ENCODE data around the gene KLHL36. TPM values are rescaled to one million over a fixed set of nuclear protein-coding genes. Genes with fewer than 3 reads are reported as not detected.

KLHL36 gene
- total RNA-seq, 1 experiment from 2014 or later: 56.1 TPM

GRCh38 chr16:84683691-84684591 is 35.6 kb downstream of the KLHL36 start:
- ChIA-PET POLR2A (no interaction called here), CTCF (interaction anchor here (0.8 to 3.5 kb wide), 3 partner anchors 7 to 54 kb away, joined by 3 to 27 read pairs (median 5); no protein-coding TSS in a partner anchor)
- H3K4me1 Mint-ChIP-seq: peaks cover 21% of the 10 kb centered on the region
- ATAC-seq (peak; percentile 96), DNase-seq (ENCODE audit: low spot score) (peak; percentile 61)
- H3K4me3 Mint-ChIP-seq: no peak overlapping the region
- peaks cover 4% of the 10 kb centered on the region; the same call in 1 of the 2 replicates for H3K36me3 Mint-ChIP-seq
- peaks cover 3% of the 10 kb centered on the region; the same call in 1 of the 2 replicates for H3K27me3 Mint-ChIP-seq (ENCODE audit: low read depth)
- TF ChIP-seq FOXP4 (CRISPR knock-in tag; IDR thresholded peaks at IDR 0.05) (0 out of 2 replicates have a peak, but pooled peaks have one; percentile 19), ZNF671 (CRISPR knock-in tag; IDR thresholded peaks at IDR 0.05) (no peak), TEAD1 (CRISPR knock-in tag; IDR thresholded peaks at IDR 0.05) (peak; percentile 43; the same call in 1 of the 2 replicates), JUN (CRISPR knock-in tag; IDR thresholded peaks at IDR 0.05) (no peak)
- H3K27ac Mint-ChIP-seq: peak overlapping the region; percentile 5
- peaks cover 14% of the 10 kb centered on the region for H3K9me3 Mint-ChIP-seq

DNA sequence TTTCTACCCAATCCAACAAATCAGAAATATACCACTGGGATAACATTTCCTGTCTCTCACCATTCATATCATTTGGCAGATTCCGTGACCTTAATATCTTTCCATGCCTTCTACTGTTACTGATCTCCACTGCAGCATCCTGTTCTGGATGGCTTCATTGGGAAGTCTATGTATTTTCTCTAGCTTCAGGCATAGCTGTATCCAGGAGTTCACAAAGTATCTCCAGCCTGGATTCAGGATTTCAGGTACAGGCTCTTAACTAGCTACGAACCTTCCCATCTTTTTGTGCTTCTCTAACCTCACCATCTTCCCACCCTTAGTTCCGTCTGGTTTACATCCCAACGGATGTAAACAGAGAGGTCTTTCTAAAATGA is 36.3 kb downstream of the KLHL36 start:
- H3K27ac Mint-ChIP-seq: peak overlapping the region; percentile 5; the same call in 1 of the 2 replicates
- H3K4me3 Mint-ChIP-seq: no peak overlapping the region
- peaks cover 21% of the 10 kb centered on the region for H3K4me1 Mint-ChIP-seq
- peaks cover 3% of the 10 kb centered on the region; the same call in 1 of the 2 replicates for H3K27me3 Mint-ChIP-seq (ENCODE audit: low read depth)
- no peak for DNase-seq (ENCODE audit: low spot score)
- H3K9me3 Mint-ChIP-seq: peaks cover 15% of the 10 kb centered on the region
- peaks cover 4% of the 10 kb centered on the region; the same call in 1 of the 2 replicates for H3K36me3 Mint-ChIP-seq
- ATAC-seq: no peak
- CTCF ChIA-PET: interaction anchor here (0.8 to 3.5 kb wide), 5 partner anchors 8 to 178 kb away, joined by 3 to 27 read pairs (median 3); no protein-coding TSS in a partner anchor
- no peak for TF ChIP-seq ESRRA (CRISPR knock-in tag; IDR thresholded peaks at IDR 0.05; ENCODE audit: borderline replicate concordance)
- no peak for TF ChIP-seq ERG (CRISPR knock-in tag; IDR thresholded peaks at IDR 0.05)
- no peak for TF ChIP-seq ARID4B (CRISPR knock-in tag; IDR thresholded peaks at IDR 0.05; ENCODE audit: borderline replicate concordance)
- TF ChIP-seq NFATC4 (CRISPR knock-in tag; IDR thresholded peaks at IDR 0.05): no peak
- no peak for TF ChIP-seq KAT7 (CRISPR knock-in tag; IDR thresholded peaks at IDR 0.05; ENCODE audit: borderline replicate concordance)
- no peak for TF ChIP-seq EMX1 (CRISPR knock-in tag; IDR thresholded peaks at IDR 0.05)
- no peak for TF ChIP-seq ZBTB21 (CRISPR knock-in tag; IDR thresholded peaks at IDR 0.05; ENCODE audit: borderline replicate concordance)
- TF ChIP-seq JAZF1 (CRISPR knock-in tag; IDR thresholded peaks at IDR 0.05): no peak
- no peak for TF ChIP-seq CREB1 (CRISPR knock-in tag; IDR thresholded peaks at IDR 0.05)
- no peak for TF ChIP-seq E2F1 (CRISPR knock-in tag; IDR thresholded peaks at IDR 0.05)
- TF ChIP-seq TEAD1 (CRISPR knock-in tag; IDR thresholded peaks at IDR 0.05): no peak
- TF ChIP-seq, protein P1, sequence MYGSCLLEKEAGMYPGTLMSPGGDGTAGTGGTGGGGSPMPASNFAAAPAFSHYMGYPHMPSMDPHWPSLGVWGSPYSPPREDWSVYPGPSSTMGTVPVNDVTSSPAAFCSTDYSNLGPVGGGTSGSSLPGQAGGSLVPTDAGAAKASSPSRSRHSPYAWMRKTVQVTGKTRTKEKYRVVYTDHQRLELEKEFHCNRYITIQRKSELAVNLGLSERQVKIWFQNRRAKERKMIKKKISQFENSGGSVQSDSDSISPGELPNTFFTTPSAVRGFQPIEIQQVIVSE (CRISPR knock-in tag; IDR thresholded peaks at IDR 0.05; ENCODE audit: borderline replicate concordance): no peak
- no peak for TF ChIP-seq ZBTB43 (CRISPR knock-in tag; IDR thresholded peaks at IDR 0.05)
- no peak for TF ChIP-seq RORB (CRISPR knock-in tag; IDR thresholded peaks at IDR 0.05)
- TF ChIP-seq ZNF396 (CRISPR knock-in tag; IDR thresholded peaks at IDR 0.05; ENCODE audit: borderline replicate concordance): no peak
- POLR2A ChIA-PET: no interaction called here
